Measurements from ENCODE around the gene ZCCHC24. TPM values are rescaled to one million over a fixed set of nuclear protein-coding genes. Genes with fewer than 3 reads are reported as not detected.

ZCCHC24 gene
- total RNA-seq, 2 experiments from 2014 or later, result 0.98 to 2.2 TPM

GRCh38 chr10:79353000-79353406, 92.4 kb downstream of the ZCCHC24 start:
- no peak for DNase-seq (ENCODE audit: low spot score)
- intact Hi-C loops (cut with micrococcal nuclease; ENCODE audit: unreplicated experiment), result no loop called here
- Histone ChIP-seq H3K9me3 (ENCODE audit: low read length) (no peaks in the 10 kb centered on the region), H3K36me3 (ENCODE audit: insufficient read depth, low read length) (peaks cover 90% of the 10 kb centered on the region), H3K4me3 (ENCODE audit: low read depth, low read length, poor library complexity, severe bottlenecking) (no peak overlapping the region), H3K9me2 (ENCODE audit: insufficient read depth, low read length) (no peaks in the 10 kb centered on the region), H3K4me1 (ENCODE audit: insufficient read depth, low read length, poor library complexity, severe bottlenecking) (peaks cover 10% of the 10 kb centered on the region), H3K79me2 (ENCODE audit: insufficient read depth, low read depth, low read length) (peaks cover 18% of the 10 kb centered on the region), H3K27ac (ENCODE audit: low read depth, low read length, poor library complexity, severe bottlenecking) (no peak overlapping the region), H3K4me2 (ENCODE audit: low read length) (no peak overlapping the region), H4K20me1 (ENCODE audit: insufficient read depth, low read length) (peaks cover 13% of the 10 kb centered on the region), H2AFZ (ENCODE audit: low read length) (no peak overlapping the region)
- no peak for TF ChIP-seq EZH2phosphoT487 (IDR thresholded peaks at IDR 0.05; ENCODE audit: borderline replicate concordance, low read depth, low read length)
- TF ChIP-seq CTCF (conservative IDR thresholded peaks at IDR 0.05; ENCODE audit: low read length), result no peak
- ChIA-PET POLR2A (no interaction called here), CTCF (ENCODE audit: unreplicated experiment) (no interaction called here)
- no TSS peak for BruUV-seq (replicated peaks)

GRCh38 chr10:79352035-79352877, 93.2 kb downstream of the ZCCHC24 start:
- no peak overlapping the region for H3K4me3 ChIP-seq (ENCODE audit: low read depth, low read length, poor library complexity, severe bottlenecking)
- DNase-seq (ENCODE audit: low spot score), result no peak
- CTCF ChIA-PET (ENCODE audit: unreplicated experiment), result no interaction called here
- H2AFZ ChIP-seq (ENCODE audit: low read length), result no peak overlapping the region
- POLR2A ChIA-PET, result no interaction called here
- H3K27ac ChIP-seq (ENCODE audit: low read depth, low read length, poor library complexity, severe bottlenecking), result no peak overlapping the region
- peaks cover 25% of the 10 kb centered on the region for H3K79me2 ChIP-seq (ENCODE audit: insufficient read depth, low read depth, low read length)
- no peaks in the 10 kb centered on the region for H3K9me3 ChIP-seq (ENCODE audit: low read length)
- peaks cover 13% of the 10 kb centered on the region for H4K20me1 ChIP-seq (ENCODE audit: insufficient read depth, low read length)
- BruUV-seq (replicated peaks), result no TSS peak
- intact Hi-C loops (cut with micrococcal nuclease; ENCODE audit: unreplicated experiment), result no loop called here
- peaks cover 10% of the 10 kb centered on the region for H3K4me1 ChIP-seq (ENCODE audit: insufficient read depth, low read length, poor library complexity, severe bottlenecking)
- no peaks in the 10 kb centered on the region for H3K9me2 ChIP-seq (ENCODE audit: insufficient read depth, low read length)
- H3K4me2 ChIP-seq (ENCODE audit: low read length), result no peak overlapping the region
- TF ChIP-seq CTCF (conservative IDR thresholded peaks at IDR 0.05; ENCODE audit: low read length) (no peak), EZH2phosphoT487 (IDR thresholded peaks at IDR 0.05; ENCODE audit: borderline replicate concordance, low read depth, low read length) (no peak)
- H3K36me3 ChIP-seq (ENCODE audit: insufficient read depth, low read length), result peaks cover 90% of the 10 kb centered on the region

GRCh38 chr10:79351332-79351731, 94.1 kb downstream of the ZCCHC24 start:
- Histone ChIP-seq H3K4me2 (ENCODE audit: low read length) (no peak overlapping the region), H3K27ac (ENCODE audit: low read depth, low read length, poor library complexity, severe bottlenecking) (no peak overlapping the region), H3K36me3 (ENCODE audit: insufficient read depth, low read length) (peaks cover 82% of the 10 kb centered on the region), H3K4me3 (ENCODE audit: low read depth, low read length, poor library complexity, severe bottlenecking) (no peak overlapping the region), H4K20me1 (ENCODE audit: insufficient read depth, low read length) (peaks cover 13% of the 10 kb centered on the region), H3K79me2 (ENCODE audit: insufficient read depth, low read depth, low read length) (peaks cover 25% of the 10 kb centered on the region), H3K9me3 (ENCODE audit: low read length) (no peaks in the 10 kb centered on the region), H3K4me1 (ENCODE audit: insufficient read depth, low read length, poor library complexity, severe bottlenecking) (peaks cover 18% of the 10 kb centered on the region), H3K9me2 (ENCODE audit: insufficient read depth, low read length) (no peaks in the 10 kb centered on the region), H2AFZ (ENCODE audit: low read length) (no peak overlapping the region)
- no peak for DNase-seq (ENCODE audit: low spot score)
- CTCF ChIA-PET (ENCODE audit: unreplicated experiment), result interaction anchor here (0.6 kb wide), 1 partner anchor 421 kb away, joined by 3 read pairs; no protein-coding TSS in a partner anchor
- POLR2A ChIA-PET, result interaction anchor here (0.6 to 0.7 kb wide), 3 partner anchors 269 to 1119 kb away, joined by 3 to 5 read pairs (median 5); no protein-coding TSS in a partner anchor
- no TSS peak for BruUV-seq (replicated peaks)
- intact Hi-C loops (cut with micrococcal nuclease; ENCODE audit: unreplicated experiment), result no loop called here
- no peak for TF ChIP-seq EZH2phosphoT487 (IDR thresholded peaks at IDR 0.05; ENCODE audit: borderline replicate concordance, low read depth, low read length)
- TF ChIP-seq CTCF (conservative IDR thresholded peaks at IDR 0.05; ENCODE audit: low read length), result no peak

Data from OCI-LY7 (cell line).